Hepatocyte (in vitro differentiated cells): ENCODE results near the gene ELFN1.

Experiments
- CTCF ChIP-seq: fragments of 200-600 bp; sonication (generic); IDR thresholded peaks from 2 replicates; pipeline ENCODE4 v1.5.1; 2016; ENCODE audit warnings: antibody characterized with exemption, mild to moderate bottlenecking; ENCODE audit not compliant: poor library complexity
- EZH2 ChIP-seq: fragments of 200-600 bp; sonication (generic); IDR thresholded peaks from 2 replicates; pipeline ENCODE4 v1.6.1; 2016; ENCODE audit warnings: antibody characterized with exemption, mild to moderate bottlenecking, borderline replicate concordance
- EZH2phosphoT487 ChIP-seq: fragments of 200-600 bp; sonication (generic); IDR thresholded peaks from one replicate; pipeline ENCODE4 v1.6.1; 2018; ENCODE audit warnings: antibody characterized with exemption, mild to moderate bottlenecking, low read depth, moderate library complexity; ENCODE audit not compliant: unreplicated experiment, severe bottlenecking

GRCh38 chr7:1631678-1632077, 38.4 kb upstream of the ELFN1 start:
- no peak for TF ChIP-seq CTCF
- no peak for TF ChIP-seq EZH2phosphoT487
- no peak for TF ChIP-seq EZH2
